ENCODE results near the gene ZNF775. TPM values are rescaled to one million over a fixed set of nuclear protein-coding genes. Genes with fewer than 3 reads are reported as not detected.

The ZNF775 gene
- total RNA-seq, 1 donor from 2014 or later = 8.0 TPM

DNA sequence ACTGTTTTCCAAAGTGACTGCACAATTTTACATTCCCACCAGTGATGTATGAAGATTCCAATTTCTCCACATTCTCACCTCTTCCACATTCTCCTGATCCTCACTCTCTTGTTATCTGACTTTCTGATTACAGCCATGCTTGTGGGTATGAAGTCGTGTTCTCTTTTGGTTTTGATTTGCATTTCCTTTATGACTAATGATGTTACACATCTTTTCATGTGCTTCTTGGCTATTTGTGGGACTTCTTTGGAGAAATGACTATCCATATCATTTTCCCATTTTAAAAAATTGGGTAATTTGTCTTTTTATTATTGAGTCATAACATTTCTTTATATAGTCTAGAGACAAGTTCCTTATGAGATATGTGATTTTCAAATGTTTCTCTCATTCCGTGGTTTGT lies 60.8 kb downstream of the ZNF775 start:
- no peak overlapping the region for H3K4me3 Mint-ChIP-seq
- H3K4me1 Mint-ChIP-seq = peaks cover 38% of the 10 kb centered on the region
- H3K9me3 Mint-ChIP-seq = peaks cover 2% of the 10 kb centered on the region
- CTCF ChIA-PET = no interaction called here
- ATAC-seq (ENCODE audit: low read depth) (no peak), DNase-seq (no peak)
- POLR2A ChIA-PET = no interaction called here
- H3K36me3 Mint-ChIP-seq (ENCODE audit: low read depth) = peaks cover 16% of the 10 kb centered on the region
- H3K27ac Mint-ChIP-seq = no peak overlapping the region
- intact Hi-C loops (cut with micrococcal nuclease) = loop anchor here (5.0 to 10.0 kb wide), 5 partner anchors 245 to 815 kb away; partner anchors contain the start of genes ATP6V0E2, GIMAP2 and ZNF862
- TF ChIP-seq, protein P1, sequence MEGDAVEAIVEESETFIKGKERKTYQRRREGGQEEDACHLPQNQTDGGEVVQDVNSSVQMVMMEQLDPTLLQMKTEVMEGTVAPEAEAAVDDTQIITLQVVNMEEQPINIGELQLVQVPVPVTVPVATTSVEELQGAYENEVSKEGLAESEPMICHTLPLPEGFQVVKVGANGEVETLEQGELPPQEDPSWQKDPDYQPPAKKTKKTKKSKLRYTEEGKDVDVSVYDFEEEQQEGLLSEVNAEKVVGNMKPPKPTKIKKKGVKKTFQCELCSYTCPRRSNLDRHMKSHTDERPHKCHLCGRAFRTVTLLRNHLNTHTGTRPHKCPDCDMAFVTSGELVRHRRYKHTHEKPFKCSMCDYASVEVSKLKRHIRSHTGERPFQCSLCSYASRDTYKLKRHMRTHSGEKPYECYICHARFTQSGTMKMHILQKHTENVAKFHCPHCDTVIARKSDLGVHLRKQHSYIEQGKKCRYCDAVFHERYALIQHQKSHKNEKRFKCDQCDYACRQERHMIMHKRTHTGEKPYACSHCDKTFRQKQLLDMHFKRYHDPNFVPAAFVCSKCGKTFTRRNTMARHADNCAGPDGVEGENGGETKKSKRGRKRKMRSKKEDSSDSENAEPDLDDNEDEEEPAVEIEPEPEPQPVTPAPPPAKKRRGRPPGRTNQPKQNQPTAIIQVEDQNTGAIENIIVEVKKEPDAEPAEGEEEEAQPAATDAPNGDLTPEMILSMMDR (IDR thresholded peaks at IDR 0.05) = no peak
- H3K27me3 Mint-ChIP-seq = no peaks in the 10 kb centered on the region

- H3K36me3 Mint-ChIP-seq (ENCODE audit: low read depth) = peaks cover 16% of the 10 kb centered on the region
- H3K27me3 Mint-ChIP-seq = no peaks in the 10 kb centered on the region
- H3K4me1 Mint-ChIP-seq = peaks cover 23% of the 10 kb centered on the region
- ATAC-seq (ENCODE audit: low read depth) (no peak), DNase-seq (no peak)
- H3K9me3 Mint-ChIP-seq = peaks cover 2% of the 10 kb centered on the region
- H3K27ac Mint-ChIP-seq = no peak overlapping the region
- CTCF ChIA-PET = no interaction called here
- no peak overlapping the region for H3K4me3 Mint-ChIP-seq
- POLR2A ChIA-PET = no interaction called here
- TF ChIP-seq, protein P1 (IDR thresholded peaks at IDR 0.05) = no peak
- intact Hi-C loops (cut with micrococcal nuclease) = loop anchor here (10.0 kb wide), 1 partner anchor 243 kb away; the partner anchor contains the start of gene GIMAP2
Observed at GRCh38 chr7:150441524-150441923, 62.4 kb downstream of the ZNF775 start.

DNA sequence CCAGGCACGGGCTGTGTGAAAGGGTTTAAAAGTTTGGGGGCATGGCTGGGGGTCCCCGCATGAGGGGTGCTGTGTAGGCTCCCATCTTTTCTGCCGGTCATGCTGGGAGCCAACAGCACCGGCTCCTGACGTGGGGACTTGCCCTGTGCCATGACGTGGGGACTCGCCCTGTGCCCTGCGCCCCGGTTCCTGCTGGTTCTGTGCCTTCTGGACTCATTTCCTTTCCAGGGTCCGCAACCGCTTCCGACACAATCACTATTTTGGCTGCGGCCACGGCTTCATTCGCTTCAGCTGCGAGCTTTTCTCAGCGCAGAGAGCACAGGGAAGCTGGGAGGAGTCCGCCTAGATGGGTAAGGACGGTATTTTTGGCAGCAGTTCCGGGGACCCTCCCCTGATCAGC lies 63.7 kb downstream of the ZNF775 start:
- H3K9me3 Mint-ChIP-seq = peaks cover 2% of the 10 kb centered on the region
- H3K36me3 Mint-ChIP-seq (ENCODE audit: low read depth) = peaks cover 16% of the 10 kb centered on the region
- ATAC-seq (ENCODE audit: low read depth) = no peak
- TF ChIP-seq, protein P1 (IDR thresholded peaks at IDR 0.05) = no peak
- DNase-seq = no peak
- ChIA-PET POLR2A (no interaction called here), CTCF (no interaction called here)
- H3K4me3 Mint-ChIP-seq = no peak overlapping the region
- no peaks in the 10 kb centered on the region for H3K27me3 Mint-ChIP-seq
- H3K27ac Mint-ChIP-seq = no peak overlapping the region
- H3K4me1 Mint-ChIP-seq = peaks cover 19% of the 10 kb centered on the region
- intact Hi-C loops (cut with micrococcal nuclease) = loop anchor here (10.0 kb wide), 1 partner anchor 242 kb away; the partner anchor contains the start of gene GIMAP2

GRCh38 chr7:150443793-150444540 lies 64.8 kb downstream of the ZNF775 start:
- TF ChIP-seq, protein P1 (IDR thresholded peaks at IDR 0.05) = no peak
- intact Hi-C loops (cut with micrococcal nuclease) = loop anchor here (10.0 kb wide), 1 partner anchor 241 kb away; the partner anchor contains the start of gene GIMAP2
- POLR2A ChIA-PET = no interaction called here
- Mint-ChIP-seq H3K4me1 (peaks cover 28% of the 10 kb centered on the region), H3K36me3 (ENCODE audit: low read depth) (peaks cover 16% of the 10 kb centered on the region), H3K4me3 (no peak overlapping the region), H3K27ac (no peak overlapping the region), H3K27me3 (peaks cover 5% of the 10 kb centered on the region), H3K9me3 (peaks cover 2% of the 10 kb centered on the region)
- no peak for DNase-seq
- CTCF ChIA-PET = interaction anchor here (1.7 kb wide), 1 partner anchor 10 kb away, joined by 6 read pairs; no protein-coding TSS in a partner anchor
- no peak for ATAC-seq (ENCODE audit: low read depth)

- Mint-ChIP-seq H3K9me3 (peaks cover 2% of the 10 kb centered on the region), H3K4me1 (peaks cover 27% of the 10 kb centered on the region), H3K27me3 (peaks cover 5% of the 10 kb centered on the region), H3K4me3 (no peak overlapping the region), H3K36me3 (ENCODE audit: low read depth) (peaks cover 13% of the 10 kb centered on the region), H3K27ac (no peak overlapping the region)
- TF ChIP-seq, protein P1 (IDR thresholded peaks at IDR 0.05) = no peak
- DNase-seq (no peak), ATAC-seq (ENCODE audit: low read depth) (no peak)
- ChIA-PET POLR2A (no interaction called here), CTCF (interaction anchor here (1.5 to 1.7 kb wide), 2 partner anchors 11 to 565 kb away, joined by 3 to 6 read pairs; no protein-coding TSS in a partner anchor)
- intact Hi-C loops (cut with micrococcal nuclease) = loop anchor here (10.0 kb wide), 1 partner anchor 240 kb away; the partner anchor contains the start of gene GIMAP2
Observed at GRCh38 chr7:150444674-150445365, 65.7 kb downstream of the ZNF775 start.

All from activated B cell treated with CpG ODN at 0.5 μM for 24 hours (primary cell).